Stomach (tissue), 4 donors: ENCODE measurements around the gene SRP54.
"Not testable (repeated sequence)": the region's sequence is repeated elsewhere in the genome, so short reads cannot be mapped to it uniquely, and the experiment has no call there.

ENCODE experiments used
- CTCF ChIP-seq, 7 experiments: fragments of 450-650 bp in 4 of 7; fragments of 200-600 bp in 3 of 7; sonication (generic) in 3 of 7; IDR thresholded peaks; one replicate each; pipeline ENCODE4 v1.5.1; 2016 to 2019; ENCODE audit warnings: antibody characterized with exemption in 7 of 7, control low read depth in 2 of 7, mild to moderate bottlenecking in 1 of 7
- POLR2AphosphoS5 ChIP-seq, 3 donors: sonication (generic); formaldehyde crosslinking; IDR thresholded peaks; one replicate each; pipeline ENCODE4 v1.6.1; 2016; ENCODE audit warnings: antibody characterized with exemption in 3 of 3

- TF ChIP-seq CTCF, POLR2AphosphoS5 (IDR thresholded peaks at IDR 0.05): not testable (repeated sequence)
Measured at GRCh38 chr14:35034944-35035554, 52.3 kb downstream of the SRP54 start.
